NCI-H1417 (cell line): ENCODE results near the gene SCYL3.
"Not testable (repeated sequence)": the region's sequence is repeated elsewhere in the genome, so short reads cannot be mapped to it uniquely, and the experiment has no call there.

Source experiments
- DNase-seq, 3 experiments: peaks; one replicate each; lab custom pipeline; 2025; lab: John Stamatoyannopoulos, UW

SCYL3 gene

GRCh38 chr1:169871988-169872387 lies 21.7 kb downstream of the SCYL3 start:
- DNase-seq = not testable (repeated sequence)

- DNase-seq = peak in 1 of 3 experiments; percentile 8
Observed at GRCh38 chr1:169869426-169869825, 24.3 kb downstream of the SCYL3 start.

DNA sequence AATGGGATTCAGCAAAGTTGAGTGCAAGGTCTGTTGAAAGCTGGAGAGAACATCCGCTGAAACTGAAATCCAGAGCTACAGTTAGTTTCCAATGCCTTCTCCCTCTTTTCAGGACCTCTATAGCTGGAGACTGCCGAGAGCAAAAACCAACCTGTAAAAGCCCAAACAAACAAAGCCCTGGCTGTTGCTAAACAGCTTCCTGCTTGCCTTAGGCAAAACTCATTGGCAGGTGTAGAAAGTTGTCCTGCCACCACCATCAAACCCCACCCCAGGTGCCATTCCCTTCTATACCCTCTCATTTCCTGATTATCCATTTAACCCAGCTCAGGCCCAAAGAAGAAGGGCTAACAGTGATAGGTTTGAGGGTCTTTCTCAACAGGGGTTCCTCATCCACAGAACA lies 24.7 kb downstream of the SCYL3 start:
- DNase-seq = peak in 2 of 3 experiments; percentile 28 to 72

DNA sequence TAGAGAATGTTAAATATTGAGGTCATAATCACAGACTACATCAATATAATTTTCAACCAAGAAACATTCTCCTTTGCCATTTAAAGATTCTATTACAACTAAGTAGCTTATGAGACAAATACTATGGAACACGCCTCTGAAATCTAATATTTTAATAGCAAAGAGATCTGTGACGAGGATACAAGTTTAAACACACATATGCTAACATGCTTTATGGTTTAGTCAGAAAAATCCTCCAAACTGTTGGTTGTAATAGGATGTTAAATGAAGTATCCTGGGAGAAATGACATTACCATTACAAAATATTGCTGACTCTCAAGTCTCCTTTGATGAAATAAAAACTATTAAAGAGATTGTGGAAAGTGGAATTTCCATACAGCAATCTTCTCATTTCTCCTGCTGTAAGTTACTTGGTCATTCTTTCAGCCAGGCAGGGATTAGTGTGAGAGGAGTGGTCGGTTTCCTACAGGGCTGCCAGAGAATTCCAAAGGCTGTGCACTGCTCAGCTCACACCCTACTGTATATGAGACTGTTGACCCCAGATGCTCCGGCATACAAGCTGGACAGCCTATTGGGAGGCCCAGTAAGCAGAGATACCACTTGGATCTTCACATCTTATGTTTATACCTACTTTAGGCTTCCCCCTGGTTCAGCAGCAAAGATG lies 26.6 kb downstream of the SCYL3 start:
- DNase-seq = no peak

GRCh38 chr1:169866577-169866976 lies 27.1 kb downstream of the SCYL3 start:
- no peak for DNase-seq

GRCh38 chr1:169864531-169864930 lies 29.2 kb downstream of the SCYL3 start:
- not testable (repeated sequence) for DNase-seq

DNA sequence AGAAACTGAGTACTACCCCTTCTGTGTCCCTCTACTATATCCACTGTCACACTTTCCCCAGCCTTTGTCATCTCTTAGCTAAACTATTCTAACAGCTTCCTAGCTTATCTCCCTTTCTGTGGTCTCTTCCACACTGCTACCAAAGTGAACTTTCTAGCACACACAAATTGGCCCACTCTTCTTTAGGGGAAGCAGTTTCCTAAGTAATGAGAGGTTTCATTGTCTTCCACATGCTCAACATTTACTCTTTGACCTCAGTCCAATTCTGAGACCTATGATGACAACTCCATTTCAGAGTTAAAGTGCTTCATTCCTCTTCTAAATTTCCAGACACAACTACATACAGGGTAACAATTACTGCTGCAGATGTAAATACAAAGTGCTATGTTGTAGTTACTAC lies 32.9 kb downstream of the SCYL3 start:
- DNase-seq = no peak

DNA sequence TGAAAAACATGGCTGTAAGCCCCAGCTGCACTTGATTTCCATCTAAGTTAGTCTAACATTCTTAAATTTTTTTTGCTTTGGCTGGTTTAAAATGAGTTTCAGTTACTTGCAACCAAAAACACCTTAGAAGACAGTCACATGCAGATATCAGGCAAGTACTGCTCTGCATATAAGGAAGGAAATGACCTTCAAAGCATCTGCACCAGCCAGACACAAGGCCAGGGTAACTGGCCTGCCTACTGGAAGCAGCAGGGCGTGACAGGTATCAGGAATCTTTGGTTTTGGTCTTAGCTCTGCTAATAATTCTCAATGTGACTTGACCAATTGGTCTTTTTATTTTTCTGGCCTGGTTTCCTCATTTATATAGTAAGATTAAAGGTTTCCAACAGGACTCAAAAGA lies 33.5 kb downstream of the SCYL3 start:
- DNase-seq = no peak

GRCh38 chr1:169859001-169859400 lies 34.7 kb downstream of the SCYL3 start:
- no peak for DNase-seq

DNA sequence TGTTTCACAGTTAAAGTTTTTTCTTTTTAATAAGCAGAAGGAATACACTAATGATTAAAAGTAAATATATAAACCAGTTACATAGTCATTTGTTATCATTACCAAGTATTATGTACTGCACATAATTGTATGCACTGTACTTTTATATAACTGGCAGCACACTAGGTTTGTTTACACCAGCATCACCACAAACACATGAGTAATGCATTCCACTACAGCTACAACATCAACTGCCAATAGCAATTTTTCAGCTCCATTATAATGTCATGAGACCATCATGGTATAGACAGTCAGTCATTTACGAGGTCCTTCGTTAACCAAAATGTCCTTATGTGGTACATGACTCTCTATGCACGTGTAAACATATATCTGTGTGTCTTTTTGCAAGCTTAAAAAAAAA lies 35.2 kb downstream of the SCYL3 start:
- no peak for DNase-seq

DNA sequence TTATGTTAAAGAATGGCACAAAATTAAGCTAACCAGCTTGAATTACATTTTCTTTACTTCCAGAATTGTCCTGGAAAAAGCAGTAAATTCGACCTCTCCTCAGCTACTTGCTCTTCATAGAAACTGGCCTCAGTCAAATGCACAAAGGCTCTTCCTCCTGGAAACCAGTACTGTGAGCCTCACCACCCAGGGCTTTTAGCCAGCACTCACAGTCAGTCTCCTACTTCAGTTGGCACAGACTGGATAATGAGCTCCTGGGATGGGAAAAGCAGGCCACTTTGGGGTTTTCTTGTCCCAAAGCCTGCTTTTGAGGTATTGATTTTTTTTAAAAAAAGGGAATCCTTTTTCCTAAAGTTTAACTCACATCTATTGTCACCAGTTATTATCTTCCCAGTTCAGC lies 40.4 kb downstream of the SCYL3 start:
- no peak for DNase-seq

DNA sequence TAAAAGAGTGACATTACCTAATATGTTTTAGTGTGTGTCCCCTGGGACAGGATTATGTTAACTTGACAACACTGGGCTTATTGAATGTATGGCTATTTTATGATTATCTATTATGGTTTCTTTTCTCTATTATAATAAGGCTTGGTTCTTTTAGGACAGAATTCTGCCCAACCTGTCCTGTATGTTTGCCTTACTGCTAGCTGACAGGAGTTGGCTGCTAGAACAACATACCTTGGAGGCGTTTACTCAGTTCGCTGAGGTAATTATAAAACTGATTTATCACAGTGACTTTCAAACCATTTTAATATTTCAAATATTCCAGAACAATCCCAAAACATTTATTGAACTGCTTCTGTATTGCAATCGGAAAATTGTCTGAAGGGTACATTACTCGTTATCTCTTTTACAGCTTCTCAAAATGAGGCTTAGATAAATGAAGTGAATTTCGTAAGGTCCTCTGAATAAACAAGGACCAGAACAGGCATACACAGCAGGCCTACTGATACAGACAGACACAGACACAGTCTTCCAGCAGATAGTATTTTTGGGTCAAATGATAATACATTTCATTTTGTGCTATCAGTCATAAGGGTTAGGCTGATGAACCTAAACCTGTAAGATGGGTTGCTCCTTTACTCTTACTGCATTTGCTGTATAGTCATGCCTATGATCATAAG lies 44.2 kb downstream of the SCYL3 start:
- peak in 1 of 3 experiments; percentile 32 for DNase-seq

DNA sequence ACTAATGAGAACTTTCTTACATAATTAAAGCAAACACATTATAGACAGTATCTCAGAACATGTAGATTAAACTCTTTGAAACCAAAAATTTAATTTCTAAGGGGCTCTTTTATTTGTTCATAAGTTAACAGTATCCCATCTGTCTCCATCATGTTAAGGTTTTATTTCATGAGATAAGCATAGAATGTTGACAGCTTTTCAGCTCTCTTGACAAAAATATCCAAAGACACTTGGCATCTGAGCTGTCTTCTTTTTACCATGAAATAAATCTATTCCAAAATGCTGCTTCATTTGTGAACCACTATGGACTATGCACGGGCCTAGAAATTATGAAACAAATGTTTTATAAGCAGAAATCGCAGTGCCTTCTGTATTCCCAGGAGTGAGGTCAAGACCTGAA lies 45.2 kb downstream of the SCYL3 start:
- no peak for DNase-seq

- no peak for DNase-seq
Observed at GRCh38 chr1:169844941-169845608, 48.6 kb downstream of the SCYL3 start.

DNA sequence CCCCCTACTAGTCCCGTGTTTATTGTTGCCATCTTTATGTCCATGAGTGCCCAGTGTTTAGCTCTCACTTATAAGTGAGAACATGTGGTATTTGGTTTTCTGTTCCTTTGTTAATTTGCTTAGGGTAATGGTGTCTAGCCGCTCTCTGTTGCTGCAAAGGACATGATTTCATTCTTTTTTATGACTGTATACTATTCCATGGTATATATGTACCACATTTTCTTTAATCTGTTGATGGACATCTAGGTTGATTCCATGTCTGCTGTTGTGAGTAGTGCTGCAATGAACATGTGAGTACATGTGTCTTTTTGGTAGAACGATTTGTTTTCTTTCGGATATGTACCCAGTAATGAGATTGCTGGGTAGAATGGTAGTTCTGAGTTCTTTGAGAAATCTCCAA lies 54.8 kb downstream of the SCYL3 start:
- no peak for DNase-seq

GRCh38 chr1:169836198-169836597 lies 57.5 kb downstream of the SCYL3 start:
- no peak for DNase-seq

- no peak for DNase-seq
Observed at GRCh38 chr1:169835647-169836046, 58.0 kb downstream of the SCYL3 start.

GRCh38 chr1:169834869-169835268 lies 58.8 kb downstream of the SCYL3 start:
- no peak for DNase-seq

GRCh38 chr1:169833179-169833901 lies 60.4 kb downstream of the SCYL3 start:
- no peak for DNase-seq

DNA sequence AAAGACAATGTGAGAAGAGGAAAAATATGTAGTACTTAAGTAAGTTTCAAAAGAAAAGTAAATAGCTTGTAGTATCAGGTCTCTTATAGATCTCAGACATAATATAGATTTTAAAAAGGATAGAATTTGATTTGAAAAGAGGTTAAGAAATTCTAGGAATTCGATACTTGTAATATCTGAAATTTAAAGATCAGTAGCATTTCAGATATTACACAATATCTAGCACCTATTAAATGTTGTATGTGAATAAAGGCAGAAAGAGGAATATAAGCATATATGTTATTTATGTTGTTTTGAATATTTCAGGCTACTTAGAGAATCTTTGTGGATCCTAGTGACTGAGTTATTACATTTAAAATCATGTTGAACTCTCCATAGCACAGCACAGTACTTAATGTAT lies 64.0 kb downstream of the SCYL3 start:
- DNase-seq = no peak

GRCh38 chr1:169824153-169824552 lies 69.5 kb downstream of the SCYL3 start:
- no peak for DNase-seq

GRCh38 chr1:169821500-169821899 lies 72.2 kb downstream of the SCYL3 start:
- no peak for DNase-seq

DNA sequence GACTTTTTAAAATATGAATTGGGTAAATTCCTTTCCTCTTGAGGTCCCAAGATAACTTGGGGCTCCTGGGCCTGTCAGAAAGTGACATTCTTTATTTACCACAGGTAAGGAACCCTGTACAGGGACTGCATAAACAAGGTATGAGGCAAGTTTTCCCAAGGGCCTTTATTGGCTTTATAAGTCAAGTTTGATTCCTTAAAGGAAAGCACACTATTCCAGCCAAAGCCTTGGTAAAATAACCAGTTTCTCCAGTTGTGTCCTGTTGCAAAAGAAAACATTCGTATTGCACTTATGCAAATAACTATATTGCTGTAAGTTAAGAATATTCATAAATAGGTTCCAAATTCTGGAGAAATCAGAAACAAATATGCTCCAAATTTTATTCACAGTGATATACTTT lies 77.1 kb downstream of the SCYL3 start:
- no peak for DNase-seq
